SK-N-SH treated with all-trans-retinoic acid at 6 μM for 48 hours (cell line): Measurements from ENCODE around the gene SNAP91.

Source experiments
- ARNTL ChIP-seq: fragments of 450-650 bp; formaldehyde crosslinking; IDR thresholded peaks from 2 replicates; pipeline ENCODE4 v1.5.0; 2020; ENCODE audit warnings: low read depth, mild to moderate bottlenecking, moderate library complexity, borderline replicate concordance
- CSRNP3 ChIP-seq: fragments of 250-450 bp; sonication (Bioruptor Pico); IDR thresholded peaks from 2 replicates; pipeline ENCODE4 v1.5.1; 2021; ENCODE audit warnings: mild to moderate bottlenecking, moderate library complexity
- ESRRG ChIP-seq: fragments of 250-450 bp; sonication (Bioruptor Pico); IDR thresholded peaks from 2 replicates; pipeline ENCODE4 v1.6.1; 2021; ENCODE audit warnings: mild to moderate bottlenecking
- GLIS3 ChIP-seq: fragments of 250-450 bp; sonication (Bioruptor Pico); IDR thresholded peaks from 2 replicates; pipeline ENCODE4 v1.5.0; 2020; ENCODE audit warnings: mild to moderate bottlenecking, moderate library complexity
- PATZ1 ChIP-seq: fragments of 250-450 bp; sonication (Bioruptor Pico); IDR thresholded peaks from 2 replicates; pipeline ENCODE4 v1.8.0; 2020; ENCODE audit warnings: mild to moderate bottlenecking, moderate library complexity, borderline replicate concordance
- PPARA ChIP-seq: fragments of 250-450 bp; sonication (Bioruptor Pico); IDR thresholded peaks from 2 replicates; pipeline ENCODE4 v1.5.0; 2020; ENCODE audit warnings: mild to moderate bottlenecking, borderline replicate concordance
- RARB ChIP-seq: fragments of 250-450 bp; sonication (Bioruptor Pico); IDR thresholded peaks from 2 replicates; pipeline ENCODE4 v1.8.0; 2021; ENCODE audit warnings: mild to moderate bottlenecking, moderate library complexity
- TCF4 ChIP-seq: fragments of 250-450 bp; sonication (Bioruptor Pico); IDR thresholded peaks from 2 replicates; pipeline ENCODE4 v1.8.0; 2021; ENCODE audit warnings: mild to moderate bottlenecking, moderate library complexity, borderline replicate concordance
- ZFP3 ChIP-seq: fragments of 250-450 bp; sonication (Bioruptor Pico); IDR thresholded peaks from 2 replicates; pipeline ENCODE4 v1.5.0; 2020; ENCODE audit warnings: mild to moderate bottlenecking, moderate library complexity
- ZFP30 ChIP-seq: fragments of 450-650 bp; formaldehyde crosslinking; IDR thresholded peaks from 2 replicates; pipeline ENCODE4 v1.5.0; 2022; ENCODE audit warnings: mild to moderate bottlenecking, moderate library complexity
- ZNF565 ChIP-seq: fragments of 450-650 bp; formaldehyde crosslinking; conservative IDR thresholded peaks from 2 replicates; pipeline ENCODE4 v1.5.0; 2020; ENCODE audit warnings: low read depth, mild to moderate bottlenecking, moderate library complexity

GRCh38 chr6:83600459-83600858 is 108.4 kb downstream of the SNAP91 start:
- no peak for TF ChIP-seq ARNTL (CRISPR knock-in tag)
- no peak for TF ChIP-seq PATZ1
- TF ChIP-seq ZNF565 (CRISPR knock-in tag) = no peak
- TF ChIP-seq ZFP3 = no peak
- no peak for TF ChIP-seq PPARA (CRISPR knock-in tag)
- TF ChIP-seq GLIS3 (CRISPR knock-in tag) = no peak
- no peak for TF ChIP-seq ESRRG
- TF ChIP-seq RARB (CRISPR knock-in tag) = no peak
- no peak for TF ChIP-seq TCF4
- TF ChIP-seq CSRNP3 (CRISPR knock-in tag) = no peak
- TF ChIP-seq ZFP30 = no peak
